ENCODE measurements around the gene CCDC174. TPM values are rescaled to one million over a fixed set of nuclear protein-coding genes. Genes with fewer than 3 reads are reported as not detected.
A peak's percentile ranks its signal among the peaks of the same experiment; 100 is the strongest.

Gene CCDC174
- total and polyA plus RNA-seq, 10 of the 15 experiments (the other 5 are each of a cell fraction or from before 2014, with no cell fraction given): 11.6 to 31.3 (median 19.1) TPM

DNA sequence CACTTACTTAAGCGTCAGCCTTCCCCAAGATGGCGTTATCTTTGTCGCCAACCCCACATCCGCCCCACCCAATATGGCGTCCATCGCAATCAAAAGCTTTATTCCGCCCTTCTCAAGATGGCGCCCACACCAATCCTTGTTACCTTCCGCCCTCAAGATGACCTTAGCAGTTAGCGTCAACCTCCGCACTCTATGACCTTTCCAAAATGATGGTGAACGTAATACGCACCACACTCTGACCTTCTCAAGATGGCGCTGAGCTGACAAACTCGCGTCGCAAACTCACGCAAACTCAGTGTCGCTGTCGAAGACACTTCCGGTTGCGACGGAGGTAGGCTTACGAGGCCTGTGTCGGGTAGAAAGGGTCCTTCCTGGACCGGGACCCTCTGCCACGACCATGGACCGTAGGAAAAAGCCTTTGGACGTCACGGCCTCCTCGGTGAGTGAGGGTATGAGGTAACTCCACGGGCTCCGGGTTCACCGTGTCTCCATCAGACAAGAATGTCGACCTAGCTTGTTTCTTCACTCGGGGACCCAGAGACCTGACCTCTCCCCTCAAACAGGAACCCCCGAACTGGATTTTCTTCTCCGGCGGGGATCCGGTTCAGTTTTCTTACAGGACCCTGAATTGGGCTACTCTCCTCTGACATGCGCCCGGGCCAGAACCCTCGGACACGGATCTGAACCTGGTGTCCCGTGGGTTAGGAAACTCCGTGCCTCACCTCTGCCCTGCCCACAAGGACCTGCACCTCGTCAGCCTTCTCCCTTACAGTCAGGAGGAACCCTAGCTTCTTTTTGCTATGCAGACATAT lies at the start of gene CCDC174 (continued):
- TF ChIP-seq PML (IDR thresholded peaks at IDR 0.05; ENCODE audit: low read length): peak; percentile 90
- TF ChIP-seq FOXM1 (IDR thresholded peaks at IDR 0.05; ENCODE audit: low read depth, low read length): no peak
- peak; percentile 53 for TF ChIP-seq SP1 (IDR thresholded peaks at IDR 0.05; ENCODE audit: low read depth, low read length)
- TF ChIP-seq SMC3 (IDR thresholded peaks at IDR 0.05; ENCODE audit: borderline replicate concordance, low read length): no peak
- TF ChIP-seq CREM (IDR thresholded peaks at IDR 0.05; ENCODE audit: low read depth): peak; percentile 99
- TF ChIP-seq ETV6 (conservative IDR thresholded peaks at IDR 0.05 in 1 of 2, IDR thresholded peaks at IDR 0.05 in 1 of 2; ENCODE audit: borderline replicate concordance in 1 of 2, low read depth in 1 of 2): no peak
- TF ChIP-seq ATF7 (IDR thresholded peaks at IDR 0.05; ENCODE audit: low read depth): peak; percentile 93
- TF ChIP-seq, protein P1, sequence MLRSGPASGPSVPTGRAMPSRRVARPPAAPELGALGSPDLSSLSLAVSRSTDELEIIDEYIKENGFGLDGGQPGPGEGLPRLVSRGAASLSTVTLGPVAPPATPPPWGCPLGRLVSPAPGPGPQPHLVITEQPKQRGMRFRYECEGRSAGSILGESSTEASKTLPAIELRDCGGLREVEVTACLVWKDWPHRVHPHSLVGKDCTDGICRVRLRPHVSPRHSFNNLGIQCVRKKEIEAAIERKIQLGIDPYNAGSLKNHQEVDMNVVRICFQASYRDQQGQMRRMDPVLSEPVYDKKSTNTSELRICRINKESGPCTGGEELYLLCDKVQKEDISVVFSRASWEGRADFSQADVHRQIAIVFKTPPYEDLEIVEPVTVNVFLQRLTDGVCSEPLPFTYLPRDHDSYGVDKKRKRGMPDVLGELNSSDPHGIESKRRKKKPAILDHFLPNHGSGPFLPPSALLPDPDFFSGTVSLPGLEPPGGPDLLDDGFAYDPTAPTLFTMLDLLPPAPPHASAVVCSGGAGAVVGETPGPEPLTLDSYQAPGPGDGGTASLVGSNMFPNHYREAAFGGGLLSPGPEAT (IDR thresholded peaks at IDR 0.05; ENCODE audit: low read depth): peak; percentile 72
- TF ChIP-seq, protein P2, sequence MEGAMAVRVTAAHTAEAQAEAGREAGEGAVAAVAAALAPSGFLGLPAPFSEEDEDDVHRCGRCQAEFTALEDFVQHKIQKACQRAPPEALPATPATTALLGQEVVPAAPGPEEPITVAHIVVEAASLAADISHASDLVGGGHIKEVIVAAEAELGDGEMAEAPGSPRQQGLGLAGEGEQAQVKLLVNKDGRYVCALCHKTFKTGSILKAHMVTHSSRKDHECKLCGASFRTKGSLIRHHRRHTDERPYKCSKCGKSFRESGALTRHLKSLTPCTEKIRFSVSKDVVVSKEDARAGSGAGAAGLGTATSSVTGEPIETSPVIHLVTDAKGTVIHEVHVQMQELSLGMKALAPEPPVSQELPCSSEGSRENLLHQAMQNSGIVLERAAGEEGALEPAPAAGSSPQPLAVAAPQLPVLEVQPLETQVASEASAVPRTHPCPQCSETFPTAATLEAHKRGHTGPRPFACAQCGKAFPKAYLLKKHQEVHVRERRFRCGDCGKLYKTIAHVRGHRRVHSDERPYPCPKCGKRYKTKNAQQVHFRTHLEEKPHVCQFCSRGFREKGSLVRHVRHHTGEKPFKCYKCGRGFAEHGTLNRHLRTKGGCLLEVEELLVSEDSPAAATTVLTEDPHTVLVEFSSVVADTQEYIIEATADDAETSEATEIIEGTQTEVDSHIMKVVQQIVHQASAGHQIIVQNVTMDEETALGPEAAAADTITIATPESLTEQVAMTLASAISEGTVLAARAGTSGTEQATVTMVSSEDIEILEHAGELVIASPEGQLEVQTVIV (IDR thresholded peaks at IDR 0.05; ENCODE audit: borderline replicate concordance, partially characterized antibody): peak; percentile 99
- TF ChIP-seq RAD51 (IDR thresholded peaks at IDR 0.05): peak; percentile 61
- TF ChIP-seq, protein P3, sequence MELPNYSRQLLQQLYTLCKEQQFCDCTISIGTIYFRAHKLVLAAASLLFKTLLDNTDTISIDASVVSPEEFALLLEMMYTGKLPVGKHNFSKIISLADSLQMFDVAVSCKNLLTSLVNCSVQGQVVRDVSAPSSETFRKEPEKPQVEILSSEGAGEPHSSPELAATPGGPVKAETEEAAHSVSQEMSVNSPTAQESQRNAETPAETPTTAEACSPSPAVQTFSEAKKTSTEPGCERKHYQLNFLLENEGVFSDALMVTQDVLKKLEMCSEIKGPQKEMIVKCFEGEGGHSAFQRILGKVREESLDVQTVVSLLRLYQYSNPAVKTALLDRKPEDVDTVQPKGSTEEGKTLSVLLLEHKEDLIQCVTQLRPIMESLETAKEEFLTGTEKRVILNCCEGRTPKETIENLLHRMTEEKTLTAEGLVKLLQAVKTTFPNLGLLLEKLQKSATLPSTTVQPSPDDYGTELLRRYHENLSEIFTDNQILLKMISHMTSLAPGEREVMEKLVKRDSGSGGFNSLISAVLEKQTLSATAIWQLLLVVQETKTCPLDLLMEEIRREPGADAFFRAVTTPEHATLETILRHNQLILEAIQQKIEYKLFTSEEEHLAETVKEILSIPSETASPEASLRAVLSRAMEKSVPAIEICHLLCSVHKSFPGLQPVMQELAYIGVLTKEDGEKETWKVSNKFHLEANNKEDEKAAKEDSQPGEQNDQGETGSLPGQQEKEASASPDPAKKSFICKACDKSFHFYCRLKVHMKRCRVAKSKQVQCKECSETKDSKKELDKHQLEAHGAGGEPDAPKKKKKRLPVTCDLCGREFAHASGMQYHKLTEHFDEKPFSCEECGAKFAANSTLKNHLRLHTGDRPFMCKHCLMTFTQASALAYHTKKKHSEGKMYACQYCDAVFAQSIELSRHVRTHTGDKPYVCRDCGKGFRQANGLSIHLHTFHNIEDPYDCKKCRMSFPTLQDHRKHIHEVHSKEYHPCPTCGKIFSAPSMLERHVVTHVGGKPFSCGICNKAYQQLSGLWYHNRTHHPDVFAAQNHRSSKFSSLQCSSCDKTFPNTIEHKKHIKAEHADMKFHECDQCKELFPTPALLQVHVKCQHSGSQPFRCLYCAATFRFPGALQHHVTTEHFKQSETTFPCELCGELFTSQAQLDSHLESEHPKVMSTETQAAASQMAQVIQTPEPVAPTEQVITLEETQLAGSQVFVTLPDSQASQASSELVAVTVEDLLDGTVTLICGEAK (IDR thresholded peaks at IDR 0.05; ENCODE audit: borderline replicate concordance): peak; percentile 93
- TF ChIP-seq LARP7 (IDR thresholded peaks at IDR 0.05): peak; percentile 77
- no peak for TF ChIP-seq MTA3 (IDR thresholded peaks at IDR 0.05; ENCODE audit: borderline replicate concordance, low read length)
- no peak for TF ChIP-seq CHD1 (IDR thresholded peaks at IDR 0.05; ENCODE audit: low read depth, low read length)
- TF ChIP-seq, protein P4, sequence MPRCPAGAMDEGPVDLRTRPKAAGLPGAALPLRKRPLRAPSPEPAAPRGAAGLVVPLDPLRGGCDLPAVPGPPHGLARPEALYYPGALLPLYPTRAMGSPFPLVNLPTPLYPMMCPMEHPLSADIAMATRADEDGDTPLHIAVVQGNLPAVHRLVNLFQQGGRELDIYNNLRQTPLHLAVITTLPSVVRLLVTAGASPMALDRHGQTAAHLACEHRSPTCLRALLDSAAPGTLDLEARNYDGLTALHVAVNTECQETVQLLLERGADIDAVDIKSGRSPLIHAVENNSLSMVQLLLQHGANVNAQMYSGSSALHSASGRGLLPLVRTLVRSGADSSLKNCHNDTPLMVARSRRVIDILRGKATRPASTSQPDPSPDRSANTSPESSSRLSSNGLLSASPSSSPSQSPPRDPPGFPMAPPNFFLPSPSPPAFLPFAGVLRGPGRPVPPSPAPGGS (IDR thresholded peaks at IDR 0.05; ENCODE audit: borderline replicate concordance, insufficient read depth, low read depth, low read length, poor library complexity, severe bottlenecking): no peak
- TF ChIP-seq HCFC1 (IDR thresholded peaks at IDR 0.05; ENCODE audit: low read length): peak; percentile 98
- no peak for TF ChIP-seq YBX1 (IDR thresholded peaks at IDR 0.05)
- TF ChIP-seq MEF2B (IDR thresholded peaks at IDR 0.05; ENCODE audit: partially characterized antibody, poor library complexity, severe bottlenecking): peak; percentile 66
- peak in 1 of 2 experiments; percentile 71; a peak in 1 of 3 replicates for TF ChIP-seq EGR1 (IDR thresholded peaks at IDR 0.05; ENCODE audit: borderline replicate concordance in 1 of 2, low read depth in 2 of 2, low read length in 2 of 2)
- peak; percentile 98 for TF ChIP-seq IKZF1 (conservative IDR thresholded peaks at IDR 0.05)
